Thoracic aorta (tissue), 2 donors: Measurements from ENCODE around the gene CDC16. TPM values are rescaled to one million over a fixed set of nuclear protein-coding genes. Genes with fewer than 3 reads are reported as not detected.
"Not testable (repeated sequence)": the region's sequence is repeated elsewhere in the genome, so short reads cannot be mapped to it uniquely, and the experiment has no call there.

Experiments used
- ATAC-seq: fragments of 150-250 bp; one replicate; pipeline ENCODE4 v1.8.0; 2017; ENCODE audit warnings: low read depth; ENCODE audit not compliant: insufficient number of reproducible peaks, low FRiP score
- DNase-seq: peaks from one replicate; pipeline ENCODE4 v3.0.0-alpha.2; 2020; ENCODE audit warnings: low spot score
- H3K27ac ChIP-seq, 2 donors: fragments of 200-600 bp; sonication (generic); 1 replicate in 1 of 2; 2 replicates in 1 of 2; pipeline ENCODE4 v1.5.1; 2016; ENCODE audit warnings: mild to moderate bottlenecking in 2 of 2, moderate library complexity in 2 of 2
- H3K27me3 ChIP-seq: fragments of 200-600 bp; sonication (generic); replicated peaks from 2 replicates; pipeline ENCODE4 v1.6.0; 2016; ENCODE audit warnings: mild to moderate bottlenecking; ENCODE audit not compliant: insufficient read depth
- H3K36me3 ChIP-seq: fragments of 200-600 bp; sonication (generic); one replicate; pipeline ENCODE4 v1.5.1; 2016
- H3K4me1 ChIP-seq, 2 donors: fragments of 200-600 bp; sonication (generic); 1 replicate in 1 of 2; 2 replicates in 1 of 2; pipeline versions ENCODE4 v1.5.1 to v1.6.0; 2016; ENCODE audit warnings: low read depth in 2 of 2, mild to moderate bottlenecking in 1 of 2; ENCODE audit not compliant: control insufficient read depth in 1 of 2
- H3K4me3 ChIP-seq: fragments of 200-600 bp; sonication (generic); 2 replicates; pipeline ENCODE4 v1.5.1; 2016; ENCODE audit warnings: mild to moderate bottlenecking
- H3K9me3 ChIP-seq: fragments of 200-600 bp; sonication (generic); 2 replicates; pipeline ENCODE4 v1.5.1; 2016
- total RNA-seq, 2 donors: library from RNA; depleted of rRNA; stranded (reverse); fragments of >200 nt; gene quantifications; one replicate each; pipeline versions ENCODE4 v1.1.0 to v1.2.3, GENCODE V29; 2016
- TF ChIP-seq, protein P1 (sequence below): fragments of 200-600 bp; sonication (generic); IDR thresholded peaks from one replicate; pipeline ENCODE4 v1.5.1; 2019; ENCODE audit warnings: antibody characterized with exemption

The CDC16 gene
- total RNA-seq, 2 donors from 2014 or later: 45.4 to 73.3 TPM

DNA sequence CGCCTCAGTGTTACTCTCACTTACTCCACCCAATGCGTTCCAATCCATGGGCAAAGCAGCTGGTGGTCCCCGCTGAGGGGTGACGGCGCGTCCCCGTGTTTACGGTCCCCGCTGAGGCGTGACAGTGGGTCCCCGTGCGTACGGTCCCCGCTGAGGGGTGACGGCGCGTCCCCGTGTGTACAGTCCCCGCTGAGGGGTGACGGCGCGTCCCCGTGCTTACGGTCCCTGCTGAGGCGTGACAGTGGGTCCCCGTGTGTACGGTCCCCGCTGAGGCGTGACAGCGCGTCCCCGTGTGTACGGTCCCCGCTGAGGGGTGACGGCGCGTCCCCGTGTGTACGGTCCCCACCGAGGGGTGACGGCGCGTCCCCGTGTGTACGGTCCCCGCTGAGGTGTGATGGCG lies 36.1 kb upstream of the CDC16 start:
- DNase-seq: no peak
- H3K9me3 ChIP-seq: no peaks in the 10 kb centered on the region

GRCh38 chr13:114199526-114199925 lies 35.2 kb upstream of the CDC16 start:
- not testable (repeated sequence) for H3K36me3 ChIP-seq, H3K9me3 ChIP-seq, H3K27ac ChIP-seq, H3K4me1 ChIP-seq, ATAC-seq, DNase-seq, H3K4me3 ChIP-seq, H3K27me3 ChIP-seq

More for the DNA sequence above, 36.1 kb upstream of the CDC16 start:
- no peak for ATAC-seq
- Histone ChIP-seq H3K36me3 (no peaks in the 10 kb centered on the region), H3K27ac (no peak overlapping the region), H3K4me1 (peaks cover 0 to 3% of the 10 kb centered on the region in 2 donors), H3K4me3 (no peak overlapping the region), H3K27me3 (no peaks in the 10 kb centered on the region)
- TF ChIP-seq, protein P1, sequence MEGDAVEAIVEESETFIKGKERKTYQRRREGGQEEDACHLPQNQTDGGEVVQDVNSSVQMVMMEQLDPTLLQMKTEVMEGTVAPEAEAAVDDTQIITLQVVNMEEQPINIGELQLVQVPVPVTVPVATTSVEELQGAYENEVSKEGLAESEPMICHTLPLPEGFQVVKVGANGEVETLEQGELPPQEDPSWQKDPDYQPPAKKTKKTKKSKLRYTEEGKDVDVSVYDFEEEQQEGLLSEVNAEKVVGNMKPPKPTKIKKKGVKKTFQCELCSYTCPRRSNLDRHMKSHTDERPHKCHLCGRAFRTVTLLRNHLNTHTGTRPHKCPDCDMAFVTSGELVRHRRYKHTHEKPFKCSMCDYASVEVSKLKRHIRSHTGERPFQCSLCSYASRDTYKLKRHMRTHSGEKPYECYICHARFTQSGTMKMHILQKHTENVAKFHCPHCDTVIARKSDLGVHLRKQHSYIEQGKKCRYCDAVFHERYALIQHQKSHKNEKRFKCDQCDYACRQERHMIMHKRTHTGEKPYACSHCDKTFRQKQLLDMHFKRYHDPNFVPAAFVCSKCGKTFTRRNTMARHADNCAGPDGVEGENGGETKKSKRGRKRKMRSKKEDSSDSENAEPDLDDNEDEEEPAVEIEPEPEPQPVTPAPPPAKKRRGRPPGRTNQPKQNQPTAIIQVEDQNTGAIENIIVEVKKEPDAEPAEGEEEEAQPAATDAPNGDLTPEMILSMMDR: no peak

GRCh38 chr13:114199954-114200353 lies 34.7 kb upstream of the CDC16 start:
- Histone ChIP-seq H3K36me3 (no peaks in the 10 kb centered on the region), H3K9me3 (no peaks in the 10 kb centered on the region), H3K27me3 (no peaks in the 10 kb centered on the region), H3K27ac (no peak overlapping the region), H3K4me3 (peak overlapping the region; percentile 52), H3K4me1 (peaks cover 0 to 3% of the 10 kb centered on the region in 2 donors)
- DNase-seq: no peak
- no peak for ATAC-seq
- TF ChIP-seq, protein P1: no peak

GRCh38 chr13:114200399-114200911 lies 34.2 kb upstream of the CDC16 start:
- no peaks in the 10 kb centered on the region for H3K9me3 ChIP-seq
- TF ChIP-seq, protein P1: no peak
- no peak for DNase-seq
- H3K27me3 ChIP-seq: no peaks in the 10 kb centered on the region
- H3K4me1 ChIP-seq: peaks cover 0 to 3% of the 10 kb centered on the region in 2 donors
- ATAC-seq: peak; percentile 43
- H3K36me3 ChIP-seq: no peaks in the 10 kb centered on the region
- peak overlapping the region; percentile 52 for H3K4me3 ChIP-seq
- H3K27ac ChIP-seq: no peak overlapping the region

- H3K9me3 ChIP-seq: no peaks in the 10 kb centered on the region
- peaks cover 0 to 3% of the 10 kb centered on the region in 2 donors for H3K4me1 ChIP-seq
- H3K27ac ChIP-seq: no peak overlapping the region
- TF ChIP-seq, protein P1: no peak
- H3K36me3 ChIP-seq: no peaks in the 10 kb centered on the region
- no peak overlapping the region for H3K4me3 ChIP-seq
- no peak for ATAC-seq
- no peaks in the 10 kb centered on the region for H3K27me3 ChIP-seq
- no peak for DNase-seq
These were observed 32.1 kb upstream of the CDC16 start for GRCh38 chr13:114202581-114202980.

- ATAC-seq: no peak
- no peak overlapping the region for H3K4me3 ChIP-seq
- no peaks in the 10 kb centered on the region for H3K36me3 ChIP-seq
- peaks cover 0 to 3% of the 10 kb centered on the region in 2 donors for H3K4me1 ChIP-seq
- DNase-seq: no peak
- no peaks in the 10 kb centered on the region for H3K27me3 ChIP-seq
- TF ChIP-seq, protein P1: no peak
- H3K27ac ChIP-seq: no peak overlapping the region
- H3K9me3 ChIP-seq: no peaks in the 10 kb centered on the region
These were observed 31.2 kb upstream of the CDC16 start for GRCh38 chr13:114203536-114203935.
